Measurements from ENCODE around the gene DAD1. TPM values are rescaled to one million over a fixed set of nuclear protein-coding genes. Genes with fewer than 3 reads are reported as not detected.

Gene DAD1
- total and polyA plus RNA-seq, 2 of the 8 experiments (the other 6 are each of a cell fraction or from before 2014, with no cell fraction given) = 131 to 440 TPM

- no peak for TF ChIP-seq CHD7 (IDR thresholded peaks at IDR 0.05; ENCODE audit: insufficient replicate concordance, low read length)
- TF ChIP-seq ASH2L (IDR thresholded peaks at IDR 0.05; ENCODE audit: low read length) = no peak
- no peak for TF ChIP-seq MAX (IDR thresholded peaks at IDR 0.05)
Measured at GRCh38 chr14:22597265-22597664, 8.2 kb upstream of the DAD1 start (continued).
